ENCODE measurements around the gene BLOC1S6.

Gene BLOC1S6
- 77.7 to 110 reads per million in 2 experiments for total RNA-seq

- DNase-seq (ENCODE audit: low read depth), result peak; percentile 81
These were observed at the start of gene BLOC1S6 for GRCh38 chr15:45587095-45587862. BLOC1S6 (plus strand) TSS chr15:45587379; CDS start chr15:45587444, 65 bp downstream.

- DNase-seq (ENCODE audit: low read depth), result no peak
These were observed 47.5 kb upstream of the BLOC1S6 start for GRCh38 chr15:45539680-45540079.

GRCh38 chr15:45540531-45540930 lies 46.6 kb upstream of the BLOC1S6 start:
- DNase-seq (ENCODE audit: low read depth), result no peak

- DNase-seq (ENCODE audit: low read depth), result no peak
These were observed 44.1 kb upstream of the BLOC1S6 start for GRCh38 chr15:45543051-45543450.

GRCh38 chr15:45544266-45545023 lies 42.7 kb upstream of the BLOC1S6 start:
- DNase-seq (ENCODE audit: low read depth), result no peak

- DNase-seq (ENCODE audit: low read depth), result no peak
These were observed 40.4 kb upstream of the BLOC1S6 start for GRCh38 chr15:45546789-45547188.

- DNase-seq (ENCODE audit: low read depth), result no peak
These were observed 38.2 kb upstream of the BLOC1S6 start for GRCh38 chr15:45548753-45549520.

GRCh38 chr15:45549541-45550220 lies 37.5 kb upstream of the BLOC1S6 start:
- no peak for DNase-seq (ENCODE audit: low read depth)

GRCh38 chr15:45550436-45550835 lies 36.7 kb upstream of the BLOC1S6 start:
- no peak for DNase-seq (ENCODE audit: low read depth)

- DNase-seq (ENCODE audit: low read depth), result no peak
These were observed 35.5 kb upstream of the BLOC1S6 start for GRCh38 chr15:45551676-45552075.

- no peak for DNase-seq (ENCODE audit: low read depth)
These were observed 31.1 kb upstream of the BLOC1S6 start for GRCh38 chr15:45555934-45556608.

GRCh38 chr15:45572617-45573016 lies 14.6 kb upstream of the BLOC1S6 start:
- no peak for DNase-seq (ENCODE audit: low read depth)

- peak; percentile 9 for DNase-seq (ENCODE audit: low read depth)
These were observed 13.1 kb upstream of the BLOC1S6 start for GRCh38 chr15:45573961-45574629.

- no peak for DNase-seq (ENCODE audit: low read depth)
These were observed 5.3 kb upstream of the BLOC1S6 start for GRCh38 chr15:45581919-45582318.

GRCh38 chr15:45583731-45584639 lies 3.2 kb upstream of the BLOC1S6 start:
- no peak for DNase-seq (ENCODE audit: low read depth)

GRCh38 chr15:45585069-45585791 lies 1.9 kb upstream of the BLOC1S6 start:
- no peak for DNase-seq (ENCODE audit: low read depth)

GRCh38 chr15:45586125-45586524 lies 1.1 kb upstream of the BLOC1S6 start:
- no peak for DNase-seq (ENCODE audit: low read depth)

GRCh38 chr15:45586601-45587094 lies 531 bp upstream of the BLOC1S6 start:
- no peak for DNase-seq (ENCODE audit: low read depth)

GRCh38 chr15:45587863-45588170 lies 638 bp downstream of the BLOC1S6 start:
- no peak for DNase-seq (ENCODE audit: low read depth)
